Thyroid gland (tissue), 4 donors: ENCODE results near the gene DENND5B.

Experiments used
- CTCF ChIP-seq, 6 experiments: fragments of 200-600 bp in 3 of 6; fragments of 450-650 bp in 3 of 6; sonication (generic) in 3 of 6; IDR thresholded peaks; one replicate each; pipeline ENCODE4 v1.5.1; 2016 to 2019; ENCODE audit warnings: antibody characterized with exemption in 6 of 6, mild to moderate bottlenecking in 2 of 6, inconsistent platforms in 1 of 6, moderate library complexity in 1 of 6
- POLR2A ChIP-seq, 2 donors: fragments of 450-650 bp; IDR thresholded peaks; one replicate each; pipeline ENCODE4 v1.6.1; 2017; ENCODE audit warnings: antibody characterized with exemption in 2 of 2, mild to moderate bottlenecking in 2 of 2, moderate library complexity in 1 of 2

GRCh38 chr12:31499567-31499966 lies 91.4 kb downstream of the DENND5B start:
- no peak for TF ChIP-seq POLR2A (IDR thresholded peaks at IDR 0.05)
- no peak for TF ChIP-seq CTCF (IDR thresholded peaks at IDR 0.05)
